Activated CD8-positive, alpha-beta memory T cell treated with anti-CD3 and anti-CD28 coated beads, Interleukin-2, amount 10 ng/mL, durations not matched to agents 7 days and 5 days (primary cell): ENCODE data around the gene TSEN2. TPM values are rescaled to one million over a fixed set of nuclear protein-coding genes. Genes with fewer than 3 reads are reported as not detected.
A peak's percentile ranks its signal among the peaks of the same experiment; 100 is the strongest.

ENCODE experiments used
- ATAC-seq: fragments of 150-1000 bp; cut with Tn5 transposase; one replicate; pipeline ENCODE4 v1.10.0; 2021; ENCODE audit warnings: moderate library complexity
- CTCF ChIA-PET: fragments of 350-600 bp; sonication (Branson Sonifier 250); formaldehyde crosslinking; loops from one replicate; lab custom pipeline; 2021; ENCODE audit warnings: antibody characterized with exemption; lab: Charles Lee
- DNase-seq: peaks from one replicate; pipeline ENCODE4 v3.0.0-alpha.2; 2020
- H3K27ac Mint-ChIP-seq: one replicate; pipeline ENCODE4 v1.8.0; 2021; ENCODE audit warnings: mild to moderate bottlenecking, mixed read lengths
- H3K27me3 Mint-ChIP-seq: one replicate; pipeline ENCODE4 v1.8.0; 2021; ENCODE audit warnings: mixed read lengths
- H3K36me3 Mint-ChIP-seq: one replicate; pipeline ENCODE4 v1.8.0; 2021; ENCODE audit warnings: mild to moderate bottlenecking, mixed read lengths
- H3K4me1 Mint-ChIP-seq: one replicate; pipeline ENCODE4 v1.8.0; 2021; ENCODE audit warnings: mixed read lengths
- H3K4me3 Mint-ChIP-seq: one replicate; pipeline ENCODE4 v1.8.0; 2021; ENCODE audit warnings: mild to moderate bottlenecking, moderate library complexity, mixed read lengths
- H3K9me3 Mint-ChIP-seq: one replicate; pipeline ENCODE4 v1.8.0; 2022; ENCODE audit warnings: low read depth, mixed read lengths
- total RNA-seq, 2 experiments: library from RNA; stranded (reverse); gene quantifications; one replicate each; pipeline ENCODE4 v1.2.3, GENCODE V29; 2021

Gene TSEN2
- total RNA-seq: 10 to 100 TPM; 12.6 to 13.0 TPM

GRCh38 chr3:12484198-12484982 is at the start of gene TSEN2:
Gene TSEN2 (plus strand): TSS chr3:12484480. CDS start chr3:12489801, 5,321 bp downstream.
- Mint-ChIP-seq H3K4me3 (peak within 1 kb of the TSS; percentile 95), H3K27ac (peak within 1 kb of the TSS; percentile 92), H3K36me3 (no peaks in the 10 kb centered on the region), H3K9me3 (no peaks in the 10 kb centered on the region), H3K27me3 (no peaks in the 10 kb centered on the region), H3K4me1 (peaks cover 31% of the 10 kb centered on the region)
- CTCF ChIA-PET: interaction anchor here (0.6 to 9.1 kb wide), 13 partner anchors 9 to 348 kb away, joined by 3 to 194 read pairs (median 4); partner anchors contain the start of genes MKRN2 and RAF1
- DNase-seq (peak; percentile 97), ATAC-seq (peak; percentile 98)

GRCh38 chr3:12436514-12437220 is 47.6 kb upstream of the TSEN2 start:
- H3K27ac Mint-ChIP-seq: no peak overlapping the region
- H3K36me3 Mint-ChIP-seq: no peaks in the 10 kb centered on the region
- H3K9me3 Mint-ChIP-seq: no peaks in the 10 kb centered on the region
- ATAC-seq: no peak
- DNase-seq: no peak
- CTCF ChIA-PET: no interaction called here
- peaks cover 23% of the 10 kb centered on the region for H3K27me3 Mint-ChIP-seq
- H3K4me1 Mint-ChIP-seq: no peaks in the 10 kb centered on the region
- H3K4me3 Mint-ChIP-seq: no peak overlapping the region

GRCh38 chr3:12437221-12437605 is 47.1 kb upstream of the TSEN2 start:
- H3K4me1 Mint-ChIP-seq: no peaks in the 10 kb centered on the region
- DNase-seq: no peak
- CTCF ChIA-PET: no interaction called here
- no peak overlapping the region for H3K4me3 Mint-ChIP-seq
- ATAC-seq: no peak
- H3K27ac Mint-ChIP-seq: no peak overlapping the region
- H3K9me3 Mint-ChIP-seq: no peaks in the 10 kb centered on the region
- H3K27me3 Mint-ChIP-seq: peaks cover 23% of the 10 kb centered on the region
- H3K36me3 Mint-ChIP-seq: no peaks in the 10 kb centered on the region

- ATAC-seq: no peak
- Mint-ChIP-seq H3K36me3 (no peaks in the 10 kb centered on the region), H3K4me3 (no peak overlapping the region), H3K9me3 (no peaks in the 10 kb centered on the region), H3K27ac (no peak overlapping the region), H3K27me3 (peaks cover 23% of the 10 kb centered on the region), H3K4me1 (no peaks in the 10 kb centered on the region)
- no peak for DNase-seq
- CTCF ChIA-PET: interaction anchor here (1.1 kb wide), 1 partner anchor 42 kb away, joined by 3 read pairs; no protein-coding TSS in a partner anchor
Measured at GRCh38 chr3:12437861-12438260, 46.4 kb upstream of the TSEN2 start.

GRCh38 chr3:12438318-12438717 is 46.0 kb upstream of the TSEN2 start:
- DNase-seq (no peak), ATAC-seq (no peak)
- Mint-ChIP-seq H3K27me3 (peaks cover 23% of the 10 kb centered on the region), H3K4me3 (no peak overlapping the region), H3K27ac (no peak overlapping the region), H3K36me3 (no peaks in the 10 kb centered on the region), H3K4me1 (no peaks in the 10 kb centered on the region), H3K9me3 (no peaks in the 10 kb centered on the region)
- CTCF ChIA-PET: interaction anchor here (1.1 kb wide), 1 partner anchor 41 kb away, joined by 3 read pairs; no protein-coding TSS in a partner anchor

GRCh38 chr3:12439161-12439940 is 44.9 kb upstream of the TSEN2 start:
- no peak for ATAC-seq
- H3K9me3 Mint-ChIP-seq: no peaks in the 10 kb centered on the region

GRCh38 chr3:12440927-12441714 is 43.2 kb upstream of the TSEN2 start:
- no peaks in the 10 kb centered on the region for H3K9me3 Mint-ChIP-seq
- CTCF ChIA-PET: no interaction called here
- no peaks in the 10 kb centered on the region for H3K4me1 Mint-ChIP-seq
- no peaks in the 10 kb centered on the region for H3K36me3 Mint-ChIP-seq
- ATAC-seq: no peak
- no peak for DNase-seq
- no peak overlapping the region for H3K4me3 Mint-ChIP-seq
- H3K27ac Mint-ChIP-seq: no peak overlapping the region
- H3K27me3 Mint-ChIP-seq: peaks cover 7% of the 10 kb centered on the region

More at GRCh38 chr3:12439161-12439940, 44.9 kb upstream of the TSEN2 start:
- H3K27ac Mint-ChIP-seq: no peak overlapping the region
- no peaks in the 10 kb centered on the region for H3K36me3 Mint-ChIP-seq
- CTCF ChIA-PET: no interaction called here
- no peak overlapping the region for H3K4me3 Mint-ChIP-seq
- no peak for DNase-seq
- peaks cover 20% of the 10 kb centered on the region for H3K27me3 Mint-ChIP-seq
- H3K4me1 Mint-ChIP-seq: no peaks in the 10 kb centered on the region

GRCh38 chr3:12442654-12443501 is 41.4 kb upstream of the TSEN2 start:
- CTCF ChIA-PET: no interaction called here

GRCh38 chr3:12443781-12444522 is 40.3 kb upstream of the TSEN2 start:
- ATAC-seq: no peak
- H3K4me1 Mint-ChIP-seq: no peaks in the 10 kb centered on the region
- CTCF ChIA-PET: no interaction called here

More at GRCh38 chr3:12442654-12443501, 41.4 kb upstream of the TSEN2 start:
- H3K27ac Mint-ChIP-seq: no peak overlapping the region
- H3K27me3 Mint-ChIP-seq: peaks cover 4% of the 10 kb centered on the region
- no peak overlapping the region for H3K4me3 Mint-ChIP-seq
- no peak for DNase-seq
- H3K4me1 Mint-ChIP-seq: no peaks in the 10 kb centered on the region
- no peaks in the 10 kb centered on the region for H3K9me3 Mint-ChIP-seq
- H3K36me3 Mint-ChIP-seq: no peaks in the 10 kb centered on the region
- ATAC-seq: no peak

GRCh38 chr3:12444582-12445471 is 39.5 kb upstream of the TSEN2 start:
- peaks cover 4% of the 10 kb centered on the region for H3K27me3 Mint-ChIP-seq
- H3K27ac Mint-ChIP-seq: no peak overlapping the region
- no peak for ATAC-seq
- no peaks in the 10 kb centered on the region for H3K4me1 Mint-ChIP-seq
- no peaks in the 10 kb centered on the region for H3K36me3 Mint-ChIP-seq
- CTCF ChIA-PET: no interaction called here
- H3K4me3 Mint-ChIP-seq: no peak overlapping the region
- no peak for DNase-seq
- H3K9me3 Mint-ChIP-seq: no peaks in the 10 kb centered on the region

More at GRCh38 chr3:12443781-12444522, 40.3 kb upstream of the TSEN2 start:
- Mint-ChIP-seq H3K9me3 (no peaks in the 10 kb centered on the region), H3K27me3 (peaks cover 4% of the 10 kb centered on the region), H3K4me3 (no peak overlapping the region), H3K36me3 (no peaks in the 10 kb centered on the region), H3K27ac (no peak overlapping the region)
- DNase-seq: no peak
